GM12873 (cell line): ENCODE data around the gene EXOSC1.

Experiments used
- TF ChIP-seq, protein P1 (sequence below): IDR thresholded peaks from 2 replicates; pipeline ENCODE4 v1.5.1; 2012; ENCODE audit warnings: low read depth, mild to moderate bottlenecking, moderate library complexity, low read length, control low read depth; ENCODE audit not compliant: insufficient read depth; ENCODE audit errors: missing control alignments

Gene EXOSC1

DNA sequence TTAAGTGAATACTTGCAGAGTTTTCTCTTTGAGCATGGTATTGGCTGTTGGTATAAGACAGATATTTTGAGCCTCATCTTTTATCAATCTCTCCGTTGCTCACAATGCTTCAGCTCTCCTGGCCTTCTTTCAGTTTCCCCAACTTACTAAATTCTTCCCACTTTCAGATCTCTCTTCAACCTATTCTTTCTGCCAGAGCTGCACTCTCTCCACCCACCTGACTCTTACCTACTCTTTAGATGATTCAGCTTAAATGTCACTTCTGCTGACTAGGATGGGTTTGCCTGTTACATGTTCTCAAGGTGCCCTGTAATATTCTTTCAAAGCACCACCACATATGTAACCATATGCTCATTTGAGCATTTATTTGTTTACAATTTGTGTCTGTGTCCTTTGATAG, 1.6 kb downstream of the EXOSC1 start:
- TF ChIP-seq, protein P1, sequence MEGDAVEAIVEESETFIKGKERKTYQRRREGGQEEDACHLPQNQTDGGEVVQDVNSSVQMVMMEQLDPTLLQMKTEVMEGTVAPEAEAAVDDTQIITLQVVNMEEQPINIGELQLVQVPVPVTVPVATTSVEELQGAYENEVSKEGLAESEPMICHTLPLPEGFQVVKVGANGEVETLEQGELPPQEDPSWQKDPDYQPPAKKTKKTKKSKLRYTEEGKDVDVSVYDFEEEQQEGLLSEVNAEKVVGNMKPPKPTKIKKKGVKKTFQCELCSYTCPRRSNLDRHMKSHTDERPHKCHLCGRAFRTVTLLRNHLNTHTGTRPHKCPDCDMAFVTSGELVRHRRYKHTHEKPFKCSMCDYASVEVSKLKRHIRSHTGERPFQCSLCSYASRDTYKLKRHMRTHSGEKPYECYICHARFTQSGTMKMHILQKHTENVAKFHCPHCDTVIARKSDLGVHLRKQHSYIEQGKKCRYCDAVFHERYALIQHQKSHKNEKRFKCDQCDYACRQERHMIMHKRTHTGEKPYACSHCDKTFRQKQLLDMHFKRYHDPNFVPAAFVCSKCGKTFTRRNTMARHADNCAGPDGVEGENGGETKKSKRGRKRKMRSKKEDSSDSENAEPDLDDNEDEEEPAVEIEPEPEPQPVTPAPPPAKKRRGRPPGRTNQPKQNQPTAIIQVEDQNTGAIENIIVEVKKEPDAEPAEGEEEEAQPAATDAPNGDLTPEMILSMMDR, result no peak

DNA sequence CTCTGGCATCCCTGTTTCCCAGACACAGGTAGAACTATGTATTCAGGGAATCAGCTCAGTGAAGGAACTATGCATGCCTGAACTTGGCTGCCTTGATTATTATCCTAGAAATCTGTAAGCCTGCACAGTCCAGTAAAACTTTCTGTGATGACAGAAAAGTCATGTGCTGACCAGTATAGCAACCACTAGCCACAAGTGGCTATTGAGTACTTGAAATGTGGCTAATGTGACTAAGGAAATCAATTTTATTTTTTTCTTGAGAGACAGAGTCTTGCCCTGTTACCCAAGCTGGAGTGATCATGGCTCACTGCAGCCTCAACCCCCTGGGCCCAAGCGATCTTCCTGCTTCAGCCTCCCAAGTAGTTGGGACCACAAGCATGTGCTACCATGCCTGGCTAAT, 3.5 kb downstream of the EXOSC1 start:
- TF ChIP-seq, protein P1, result no peak

DNA sequence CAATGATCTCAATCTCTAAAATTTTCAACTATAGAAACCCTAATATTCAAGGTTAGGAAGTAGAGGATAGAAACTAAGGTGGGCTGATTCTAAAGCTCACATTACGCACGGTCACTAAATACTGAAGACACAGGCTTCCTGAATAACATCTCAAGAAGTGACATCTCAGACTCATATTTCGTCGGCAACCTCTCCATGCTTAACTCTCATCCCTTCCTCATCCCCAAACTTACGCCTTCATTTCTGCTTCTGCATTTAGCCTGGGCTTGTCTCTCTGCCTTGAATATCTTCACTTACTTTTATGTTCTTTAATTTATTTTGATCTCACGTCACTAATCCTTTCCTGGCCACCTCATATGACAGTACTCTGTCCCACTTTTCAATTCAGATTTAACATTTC, 10.6 kb downstream of the EXOSC1 start:
- TF ChIP-seq, protein P1, result no peak

DNA sequence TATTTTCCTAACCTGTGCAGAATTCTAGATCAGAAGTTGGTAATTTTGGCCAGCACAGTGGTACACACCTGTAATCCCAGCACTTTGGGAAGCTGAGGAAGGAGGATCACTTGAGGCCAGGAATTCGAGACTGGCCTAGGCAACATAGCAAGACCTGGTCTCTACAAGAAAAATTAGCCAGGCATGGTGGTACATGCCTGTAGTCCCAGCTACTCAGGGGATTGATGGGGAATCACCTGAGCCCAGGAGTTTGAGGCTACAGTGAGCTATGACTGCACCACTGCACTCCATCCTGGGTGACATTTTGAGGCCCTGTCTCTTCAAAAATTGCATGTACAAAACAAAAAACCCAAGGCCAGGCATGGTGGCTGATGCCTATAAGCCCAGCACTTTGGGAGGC, 11.2 kb downstream of the EXOSC1 start:
- TF ChIP-seq, protein P1, result no peak

DNA sequence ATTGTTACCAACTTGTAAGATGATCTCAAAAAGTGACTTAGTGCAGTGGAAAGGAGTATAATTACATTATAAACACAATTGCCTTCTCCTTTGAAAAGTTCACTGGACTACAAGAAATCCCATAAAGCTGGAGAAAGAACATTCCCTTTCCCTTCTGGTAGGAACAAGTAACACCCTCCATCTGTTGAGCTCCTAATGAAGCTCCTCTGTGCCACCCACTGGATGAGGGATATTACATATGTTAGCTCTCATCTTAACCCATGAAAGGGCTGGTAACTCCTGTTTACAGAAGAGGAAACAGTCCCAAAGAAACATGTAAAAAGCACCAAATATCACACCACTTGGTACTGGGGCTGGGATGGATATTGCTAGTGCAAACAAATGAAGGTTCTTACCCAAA, 11.8 kb downstream of the EXOSC1 start:
- TF ChIP-seq, protein P1, result no peak

- TF ChIP-seq, protein P1, result no peak
Measured at GRCh38 chr10:97428572-97428981, 17.2 kb downstream of the EXOSC1 start.

- TF ChIP-seq, protein P1, result no peak
Measured at GRCh38 chr10:97427571-97428179, 18.1 kb downstream of the EXOSC1 start.
